Stimulated activated CD4-positive, alpha-beta T cell treated with anti-CD3 and anti-CD28 coated beads, Interleukin-4, amount 100 ng/mL, for 24 hours (primary cell): Measurements from ENCODE around the gene URB2.
"Not testable (repeated sequence)": the region's sequence is repeated elsewhere in the genome, so short reads cannot be mapped to it uniquely, and the experiment has no call there.

Experiments
- DNase-seq: peaks from one replicate; pipeline ENCODE4 v3.0.0-alpha.2; 2020

The URB2 gene

GRCh38 chr1:229617351-229618100, 8.5 kb upstream of the URB2 start:
- no peak for DNase-seq

- no peak for DNase-seq
Observed at GRCh38 chr1:229619002-229619401, 7.0 kb upstream of the URB2 start.

- no peak for DNase-seq
Observed at GRCh38 chr1:229619614-229620013, 6.4 kb upstream of the URB2 start.

- DNase-seq = no peak
Observed at GRCh38 chr1:229620876-229621275, 5.2 kb upstream of the URB2 start.

GRCh38 chr1:229621663-229622062, 4.4 kb upstream of the URB2 start:
- DNase-seq = no peak

GRCh38 chr1:229622641-229623120, 3.4 kb upstream of the URB2 start:
- not testable (repeated sequence) for DNase-seq

- DNase-seq = no peak
Observed at GRCh38 chr1:229623225-229623624, 2.8 kb upstream of the URB2 start.

GRCh38 chr1:229623838-229624237, 2.2 kb upstream of the URB2 start:
- no peak for DNase-seq

GRCh38 chr1:229624521-229625070, 1.5 kb upstream of the URB2 start:
- DNase-seq = no peak

GRCh38 chr1:229625071-229625914, 754 bp upstream of the URB2 start:
- DNase-seq = peak; percentile 62

- DNase-seq = no peak
Observed at GRCh38 chr1:229627003-229627402, 956 bp downstream of the URB2 start.

- no peak for DNase-seq
Observed at GRCh38 chr1:229629261-229629660, 3.2 kb downstream of the URB2 start.

- no peak for DNase-seq
Observed at GRCh38 chr1:229631148-229631547, 5.1 kb downstream of the URB2 start.

GRCh38 chr1:229631966-229632365, 5.9 kb downstream of the URB2 start:
- no peak for DNase-seq

- no peak for DNase-seq
Observed at GRCh38 chr1:229636042-229636441, 10.0 kb downstream of the URB2 start.

- no peak for DNase-seq
Observed at GRCh38 chr1:229637746-229638145, 11.7 kb downstream of the URB2 start.

GRCh38 chr1:229640455-229640854, 14.4 kb downstream of the URB2 start:
- no peak for DNase-seq

GRCh38 chr1:229641306-229641705, 15.3 kb downstream of the URB2 start:
- no peak for DNase-seq

- no peak for DNase-seq
Observed at GRCh38 chr1:229642376-229642775, 16.3 kb downstream of the URB2 start.

- no peak for DNase-seq
Observed at GRCh38 chr1:229642970-229643369, 16.9 kb downstream of the URB2 start.

- no peak for DNase-seq
Observed at GRCh38 chr1:229643996-229644745, 18.1 kb downstream of the URB2 start.

GRCh38 chr1:229645324-229645993, 19.4 kb downstream of the URB2 start:
- no peak for DNase-seq
